Occipital lobe (tissue), 2 donors: ENCODE results near the gene HRH1. TPM values are rescaled to one million over a fixed set of nuclear protein-coding genes. Genes with fewer than 3 reads are reported as not detected.
"Not testable (repeated sequence)": the region's sequence is repeated elsewhere in the genome, so short reads cannot be mapped to it uniquely, and the experiment has no call there.

Experiments used
- DNase-seq: peaks from one replicate; lab custom pipeline; 2025; lab: John Stamatoyannopoulos, UW
- total RNA-seq: library from RNA; depleted of rRNA; stranded (reverse); fragments of >200 nt; gene quantifications from one replicate; pipeline ENCODE4 v1.2.3, GENCODE V29; 2014

The HRH1 gene
- total RNA-seq, 1 donor from 2014 or later, result 1.7 TPM

- DNase-seq, result no peak
Observed at GRCh38 chr3:11140030-11140712, 14.1 kb upstream of the HRH1 start.

- no peak for DNase-seq
Observed at GRCh38 chr3:11140713-11141104, 13.6 kb upstream of the HRH1 start.

GRCh38 chr3:11143476-11143875 lies 10.8 kb upstream of the HRH1 start:
- no peak for DNase-seq

- DNase-seq, result no peak
Observed at GRCh38 chr3:11144996-11145395, 9.3 kb upstream of the HRH1 start.

GRCh38 chr3:11145888-11146287 lies 8.4 kb upstream of the HRH1 start:
- no peak for DNase-seq

- DNase-seq, result no peak
Observed at GRCh38 chr3:11146773-11147660, 7.3 kb upstream of the HRH1 start.

- DNase-seq, result no peak
Observed at GRCh38 chr3:11150256-11150655, 4.0 kb upstream of the HRH1 start.

- no peak for DNase-seq
Observed at GRCh38 chr3:11152301-11152700, 2.0 kb upstream of the HRH1 start.

GRCh38 chr3:11154953-11155325 lies 646 bp downstream of the HRH1 start:
- no peak for DNase-seq

GRCh38 chr3:11155341-11156025 lies 1.2 kb downstream of the HRH1 start:
- DNase-seq, result peak; percentile 82

GRCh38 chr3:11156026-11156410 lies 1.7 kb downstream of the HRH1 start:
- no peak for DNase-seq

GRCh38 chr3:11157421-11157820 lies 3.1 kb downstream of the HRH1 start:
- no peak for DNase-seq

GRCh38 chr3:11159421-11159904 lies 5.2 kb downstream of the HRH1 start:
- no peak for DNase-seq

GRCh38 chr3:11161666-11162065 lies 7.4 kb downstream of the HRH1 start:
- DNase-seq, result no peak

- DNase-seq, result no peak
Observed at GRCh38 chr3:11162401-11163345, 8.4 kb downstream of the HRH1 start.

GRCh38 chr3:11164607-11165006 lies 10.3 kb downstream of the HRH1 start:
- DNase-seq, result no peak

GRCh38 chr3:11165476-11165875 lies 11.2 kb downstream of the HRH1 start:
- no peak for DNase-seq

- not testable (repeated sequence) for DNase-seq
Observed at GRCh38 chr3:11166807-11167400, 12.6 kb downstream of the HRH1 start.

GRCh38 chr3:11167590-11167989 lies 13.3 kb downstream of the HRH1 start:
- no peak for DNase-seq

- DNase-seq, result no peak
Observed at GRCh38 chr3:11168406-11168805, 14.1 kb downstream of the HRH1 start.
